ENCODE data around the gene PKN1. TPM values are rescaled to one million over a fixed set of nuclear protein-coding genes. Genes with fewer than 3 reads are reported as not detected.
"Not testable (repeated sequence)": the region's sequence is repeated elsewhere in the genome, so short reads cannot be mapped to it uniquely, and the experiment has no call there.

The PKN1 gene
- total and polyA plus RNA-seq, 4 donors = 53.5 to 117 (median 91.1) TPM

- H3K36me3 ChIP-seq (ENCODE audit: control insufficient read depth, insufficient read depth, low read length) = peaks cover 55% of the 10 kb centered on the region
- 92% methylated on average over 2 of the region's 2 CpGs for WGBS (ENCODE audit: insufficient coverage)
Measured at GRCh38 chr19:14460935-14461334, 27.8 kb downstream of the PKN1 start.

GRCh38 chr19:14462401-14462800 is 29.3 kb downstream of the PKN1 start:
- H3K4me1 ChIP-seq (ENCODE audit: control insufficient read depth, insufficient read depth, low read length); DNase-seq (ENCODE audit: low read depth in 4 of 6, low spot score in 6 of 6); H3K27me3 ChIP-seq (ENCODE audit: control insufficient read depth, insufficient read depth, low read length); H3K9me3 ChIP-seq (ENCODE audit: control insufficient read depth, insufficient read depth, low read length); H3K27ac ChIP-seq (ENCODE audit: low read depth, low read length); H3K4me3 ChIP-seq (ENCODE audit: low read depth, low read length): not testable (repeated sequence)
- 83% methylated on average over 3 of the region's 7 CpGs for WGBS (ENCODE audit: insufficient coverage)
- H3K36me3 ChIP-seq (ENCODE audit: control insufficient read depth, insufficient read depth, low read length) = peaks cover 66% of the 10 kb centered on the region

More at GRCh38 chr19:14460935-14461334, 27.8 kb downstream of the PKN1 start:
- H3K4me1 ChIP-seq (ENCODE audit: control insufficient read depth, insufficient read depth, low read length) = no peaks in the 10 kb centered on the region
- H3K27me3 ChIP-seq (ENCODE audit: control insufficient read depth, insufficient read depth, low read length) = no peaks in the 10 kb centered on the region
- H3K4me3 ChIP-seq (ENCODE audit: low read depth, low read length) = no peak overlapping the region
- H3K9me3 ChIP-seq (ENCODE audit: control insufficient read depth, insufficient read depth, low read length) = no peaks in the 10 kb centered on the region
- no peak for DNase-seq (ENCODE audit: low read depth in 4 of 6, low spot score in 6 of 6)
- H3K27ac ChIP-seq (ENCODE audit: low read depth, low read length) = no peak overlapping the region

- Histone ChIP-seq H3K36me3 (ENCODE audit: control insufficient read depth, insufficient read depth, low read length) (peaks cover 72% of the 10 kb centered on the region), H3K27ac (ENCODE audit: low read depth, low read length) (no peak overlapping the region), H3K27me3 (ENCODE audit: control insufficient read depth, insufficient read depth, low read length) (no peaks in the 10 kb centered on the region), H3K4me1 (ENCODE audit: control insufficient read depth, insufficient read depth, low read length) (no peaks in the 10 kb centered on the region), H3K9me3 (ENCODE audit: control insufficient read depth, insufficient read depth, low read length) (no peaks in the 10 kb centered on the region), H3K4me3 (ENCODE audit: low read depth, low read length) (no peak overlapping the region)
- 97% methylated on average over 21 of the region's 21 CpGs for WGBS (ENCODE audit: insufficient coverage)
- no peak for DNase-seq (ENCODE audit: low read depth in 4 of 6, low spot score in 6 of 6)
Measured at GRCh38 chr19:14463747-14464146, 30.6 kb downstream of the PKN1 start.

GRCh38 chr19:14467391-14467790 is 34.3 kb downstream of the PKN1 start:
- no peak for DNase-seq (ENCODE audit: low read depth in 4 of 6, low spot score in 6 of 6)
- H3K27me3 ChIP-seq (ENCODE audit: control insufficient read depth, insufficient read depth, low read length) = peaks cover 2% of the 10 kb centered on the region
- H3K4me3 ChIP-seq (ENCODE audit: low read depth, low read length) = no peak overlapping the region
- peaks cover 92% of the 10 kb centered on the region for H3K36me3 ChIP-seq (ENCODE audit: control insufficient read depth, insufficient read depth, low read length)
- WGBS (ENCODE audit: insufficient coverage) = 80% methylated on average over 9 of the region's 12 CpGs
- no peaks in the 10 kb centered on the region for H3K9me3 ChIP-seq (ENCODE audit: control insufficient read depth, insufficient read depth, low read length)
- no peak overlapping the region for H3K27ac ChIP-seq (ENCODE audit: low read depth, low read length)
- peaks cover 6% of the 10 kb centered on the region for H3K4me1 ChIP-seq (ENCODE audit: control insufficient read depth, insufficient read depth, low read length)

- H3K4me1 ChIP-seq (ENCODE audit: control insufficient read depth, insufficient read depth, low read length) = peaks cover 11% of the 10 kb centered on the region
- H3K27me3 ChIP-seq (ENCODE audit: control insufficient read depth, insufficient read depth, low read length) = peaks cover 6% of the 10 kb centered on the region
- 74% methylated on average over 6 of the region's 9 CpGs for WGBS (ENCODE audit: insufficient coverage)
- H3K27ac ChIP-seq (ENCODE audit: low read depth, low read length) = no peak overlapping the region
- peaks cover 90% of the 10 kb centered on the region for H3K36me3 ChIP-seq (ENCODE audit: control insufficient read depth, insufficient read depth, low read length)
- no peak for DNase-seq (ENCODE audit: low read depth in 4 of 6, low spot score in 6 of 6)
- H3K4me3 ChIP-seq (ENCODE audit: low read depth, low read length) = no peak overlapping the region
- H3K9me3 ChIP-seq (ENCODE audit: control insufficient read depth, insufficient read depth, low read length) = no peaks in the 10 kb centered on the region
Measured at GRCh38 chr19:14467816-14468215, 34.7 kb downstream of the PKN1 start.

- Histone ChIP-seq H3K27ac (ENCODE audit: low read depth, low read length) (no peak overlapping the region), H3K9me3 (ENCODE audit: control insufficient read depth, insufficient read depth, low read length) (no peaks in the 10 kb centered on the region), H3K4me3 (ENCODE audit: low read depth, low read length) (no peak overlapping the region), H3K4me1 (ENCODE audit: control insufficient read depth, insufficient read depth, low read length) (peaks cover 27% of the 10 kb centered on the region), H3K36me3 (ENCODE audit: control insufficient read depth, insufficient read depth, low read length) (peaks cover 74% of the 10 kb centered on the region), H3K27me3 (ENCODE audit: control insufficient read depth, insufficient read depth, low read length) (peaks cover 23% of the 10 kb centered on the region)
- WGBS (ENCODE audit: insufficient coverage) = 93% methylated on average over 20 of the region's 32 CpGs
- DNase-seq (ENCODE audit: low read depth in 4 of 6, low spot score in 6 of 6) = no peak
Measured at GRCh38 chr19:14470031-14470876, 37.1 kb downstream of the PKN1 start.

GRCh38 chr19:14471436-14472187 is 38.5 kb downstream of the PKN1 start:
- H3K4me1 ChIP-seq (ENCODE audit: control insufficient read depth, insufficient read depth, low read length) = peaks cover 33% of the 10 kb centered on the region
- H3K27ac ChIP-seq (ENCODE audit: low read depth, low read length) = no peak overlapping the region
- DNase-seq (ENCODE audit: low read depth in 4 of 6, low spot score in 6 of 6) = no peak
- H3K4me3 ChIP-seq (ENCODE audit: low read depth, low read length) = no peak overlapping the region
- H3K27me3 ChIP-seq (ENCODE audit: control insufficient read depth, insufficient read depth, low read length) = peaks cover 29% of the 10 kb centered on the region
- no peaks in the 10 kb centered on the region for H3K9me3 ChIP-seq (ENCODE audit: control insufficient read depth, insufficient read depth, low read length)
- peaks cover 73% of the 10 kb centered on the region for H3K36me3 ChIP-seq (ENCODE audit: control insufficient read depth, insufficient read depth, low read length)
- WGBS (ENCODE audit: insufficient coverage) = 70% methylated on average over 43 of the region's 46 CpGs

- no peaks in the 10 kb centered on the region for H3K9me3 ChIP-seq (ENCODE audit: control insufficient read depth, insufficient read depth, low read length)
- no peak overlapping the region for H3K27ac ChIP-seq (ENCODE audit: low read depth, low read length)
- peak in 2 of 6 donors; percentile 73 to 82 for DNase-seq (ENCODE audit: low read depth in 4 of 6, low spot score in 6 of 6)
- H3K27me3 ChIP-seq (ENCODE audit: control insufficient read depth, insufficient read depth, low read length) = peaks cover 29% of the 10 kb centered on the region
- H3K4me3 ChIP-seq (ENCODE audit: low read depth, low read length) = no peak overlapping the region
- peaks cover 34% of the 10 kb centered on the region for H3K4me1 ChIP-seq (ENCODE audit: control insufficient read depth, insufficient read depth, low read length)
- WGBS (ENCODE audit: insufficient coverage) = 3% methylated on average over 66 of the region's 66 CpGs
- peaks cover 73% of the 10 kb centered on the region for H3K36me3 ChIP-seq (ENCODE audit: control insufficient read depth, insufficient read depth, low read length)
Measured at GRCh38 chr19:14472202-14472938, 39.3 kb downstream of the PKN1 start.

Measured in spinal cord (tissue), 10 donors.